Upper lobe of right lung (tissue), 1 donor: ENCODE measurements around the gene RAD51B. TPM values are rescaled to one million over a fixed set of nuclear protein-coding genes. Genes with fewer than 3 reads are reported as not detected.

ENCODE experiments used
- ATAC-seq: fragments of 200-7000 bp; cut with Tn5 transposase; one replicate; pipeline ENCODE4 v1.9.1; 2020; ENCODE audit warnings: mild to moderate bottlenecking, moderate library complexity
- DNase-seq: peaks from one replicate; pipeline ENCODE4 v3.0.0-alpha.2; 2020
- H3K27ac ChIP-seq: fragments of 200-600 bp; one replicate; pipeline ENCODE4 v1.8.0; 2022
- H3K27me3 ChIP-seq: fragments of 200-600 bp; one replicate; pipeline ENCODE4 v1.8.0; 2022; ENCODE audit warnings: mild to moderate bottlenecking
- H3K36me3 ChIP-seq: fragments of 200-600 bp; one replicate; pipeline ENCODE4 v1.8.0; 2022
- H3K4me1 ChIP-seq: fragments of 200-600 bp; one replicate; pipeline ENCODE4 v1.8.0; 2022
- H3K4me3 ChIP-seq: fragments of 200-600 bp; one replicate; pipeline ENCODE4 v1.8.0; 2022; ENCODE audit warnings: mild to moderate bottlenecking
- H3K9me3 ChIP-seq: fragments of 200-600 bp; one replicate; pipeline ENCODE4 v1.8.0; 2022
- intact Hi-C: fragments of 100-400 bp; cut with DNase I; formaldehyde crosslinking; loops from one replicate; pipeline ENCODE4 v1.11.0; 2022
- total RNA-seq: library from RNA; stranded (reverse); fragmentation: NEBNext Ultra II Directional; extraction: Animal tissue kit (Norgen Biotek cat#: 25700); gene quantifications from one replicate; pipeline ENCODE4 v1.2.1, GENCODE V29; 2021
- TF ChIP-seq, protein P1 (sequence below): fragments of 200-600 bp; IDR thresholded peaks from one replicate; pipeline ENCODE4 v1.8.0; 2022; ENCODE audit warnings: antibody characterized with exemption
- donor health status: DM: no; HTN: yes; CAD: no; lungs with severe emphysema.

The RAD51B gene
- total RNA-seq, 1 donor from 2014 or later: 11.5 TPM

DNA sequence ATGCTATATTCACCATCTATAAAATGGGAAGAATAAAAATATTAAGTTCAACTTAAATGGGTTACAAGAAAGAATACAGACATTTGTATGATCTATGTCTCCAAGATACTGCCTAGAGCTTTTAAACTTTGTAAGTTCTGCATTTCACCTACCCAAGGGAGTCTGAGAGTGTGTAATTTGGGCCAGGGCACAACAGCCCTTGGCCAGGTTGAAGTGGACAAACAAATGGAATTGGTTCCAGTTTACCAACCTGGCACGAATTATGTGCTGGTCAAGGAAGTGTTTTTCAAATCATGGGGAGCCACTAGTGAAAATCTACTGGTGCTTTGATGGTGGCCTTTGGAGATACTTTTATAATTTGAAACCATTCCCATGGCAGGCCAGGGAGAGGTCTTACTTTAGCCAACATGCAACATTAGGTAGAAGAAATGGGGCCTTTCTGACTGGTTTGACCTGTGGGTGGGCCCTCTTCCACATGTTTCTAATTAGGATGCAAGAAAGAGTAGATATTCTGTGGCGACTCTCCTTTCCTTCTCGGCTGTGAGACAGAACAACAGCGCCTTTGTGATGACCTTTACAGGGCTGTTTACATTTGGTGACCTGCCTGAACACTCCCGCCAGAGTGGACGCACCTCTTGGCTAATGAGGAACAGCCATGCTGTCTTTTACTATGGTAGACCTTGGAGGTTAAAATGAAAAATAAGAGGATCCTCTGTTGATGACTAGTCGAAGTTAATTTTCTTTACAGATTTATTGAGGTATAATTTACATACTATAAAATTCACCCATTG lies 496.7 kb downstream of the RAD51B start:
- no peak overlapping the region for H3K4me3 ChIP-seq
- TF ChIP-seq, protein P1, sequence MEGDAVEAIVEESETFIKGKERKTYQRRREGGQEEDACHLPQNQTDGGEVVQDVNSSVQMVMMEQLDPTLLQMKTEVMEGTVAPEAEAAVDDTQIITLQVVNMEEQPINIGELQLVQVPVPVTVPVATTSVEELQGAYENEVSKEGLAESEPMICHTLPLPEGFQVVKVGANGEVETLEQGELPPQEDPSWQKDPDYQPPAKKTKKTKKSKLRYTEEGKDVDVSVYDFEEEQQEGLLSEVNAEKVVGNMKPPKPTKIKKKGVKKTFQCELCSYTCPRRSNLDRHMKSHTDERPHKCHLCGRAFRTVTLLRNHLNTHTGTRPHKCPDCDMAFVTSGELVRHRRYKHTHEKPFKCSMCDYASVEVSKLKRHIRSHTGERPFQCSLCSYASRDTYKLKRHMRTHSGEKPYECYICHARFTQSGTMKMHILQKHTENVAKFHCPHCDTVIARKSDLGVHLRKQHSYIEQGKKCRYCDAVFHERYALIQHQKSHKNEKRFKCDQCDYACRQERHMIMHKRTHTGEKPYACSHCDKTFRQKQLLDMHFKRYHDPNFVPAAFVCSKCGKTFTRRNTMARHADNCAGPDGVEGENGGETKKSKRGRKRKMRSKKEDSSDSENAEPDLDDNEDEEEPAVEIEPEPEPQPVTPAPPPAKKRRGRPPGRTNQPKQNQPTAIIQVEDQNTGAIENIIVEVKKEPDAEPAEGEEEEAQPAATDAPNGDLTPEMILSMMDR: no peak
- DNase-seq (no peak), ATAC-seq (no peak)
- intact Hi-C loops: no loop called here
- H3K9me3 ChIP-seq: no peaks in the 10 kb centered on the region
- no peaks in the 10 kb centered on the region for H3K36me3 ChIP-seq
- no peaks in the 10 kb centered on the region for H3K27me3 ChIP-seq
- H3K4me1 ChIP-seq: no peaks in the 10 kb centered on the region
- no peak overlapping the region for H3K27ac ChIP-seq

DNA sequence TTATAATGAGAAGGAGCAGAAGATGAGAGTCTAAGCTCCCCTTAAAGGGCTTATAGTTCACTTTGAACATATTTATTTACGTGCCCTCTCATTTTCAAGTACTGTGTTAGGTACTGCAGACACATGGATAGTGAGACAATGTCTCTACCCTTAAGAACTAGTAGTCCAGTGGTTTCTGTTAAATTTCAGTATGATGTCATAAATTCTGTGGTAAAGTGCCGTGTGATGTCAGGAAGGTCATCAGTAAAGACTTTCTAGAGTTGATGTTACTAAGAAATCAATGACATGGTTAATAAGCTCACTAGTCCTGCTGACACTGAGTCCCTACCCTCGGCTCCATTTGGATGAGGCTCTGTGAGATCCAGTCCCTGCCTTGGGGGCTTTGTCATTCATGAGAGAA lies 497.7 kb downstream of the RAD51B start:
- Histone ChIP-seq H3K4me1 (no peaks in the 10 kb centered on the region), H3K27ac (no peak overlapping the region), H3K4me3 (no peak overlapping the region), H3K9me3 (no peaks in the 10 kb centered on the region), H3K27me3 (no peaks in the 10 kb centered on the region), H3K36me3 (no peaks in the 10 kb centered on the region)
- TF ChIP-seq, protein P1: no peak
- no peak for DNase-seq
- intact Hi-C loops: no loop called here
- ATAC-seq: no peak

DNA sequence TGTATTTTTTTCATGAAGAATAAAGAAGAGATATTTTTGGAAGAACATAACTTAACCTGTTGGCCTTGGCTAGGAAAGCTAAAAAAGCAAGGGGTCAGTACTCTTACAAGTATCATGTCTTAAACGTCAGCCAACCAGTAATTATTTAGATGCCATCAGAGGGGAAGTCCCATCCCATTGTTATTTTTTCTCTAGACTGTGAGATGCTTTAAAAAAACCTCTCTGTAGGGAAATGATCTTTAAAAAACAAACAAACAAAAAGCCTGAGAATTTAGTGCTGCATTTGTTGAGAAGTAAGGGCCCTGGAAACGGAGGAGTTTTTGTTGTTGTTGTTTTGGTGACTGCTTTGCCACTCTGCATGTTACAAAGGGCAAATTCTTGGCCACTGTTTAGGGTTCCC lies 499.2 kb downstream of the RAD51B start:
- intact Hi-C loops: no loop called here
- Histone ChIP-seq H3K27ac (no peak overlapping the region), H3K27me3 (no peaks in the 10 kb centered on the region), H3K4me1 (no peaks in the 10 kb centered on the region), H3K9me3 (no peaks in the 10 kb centered on the region), H3K4me3 (no peak overlapping the region), H3K36me3 (no peaks in the 10 kb centered on the region)
- ATAC-seq: no peak
- no peak for DNase-seq
- TF ChIP-seq, protein P1: no peak

DNA sequence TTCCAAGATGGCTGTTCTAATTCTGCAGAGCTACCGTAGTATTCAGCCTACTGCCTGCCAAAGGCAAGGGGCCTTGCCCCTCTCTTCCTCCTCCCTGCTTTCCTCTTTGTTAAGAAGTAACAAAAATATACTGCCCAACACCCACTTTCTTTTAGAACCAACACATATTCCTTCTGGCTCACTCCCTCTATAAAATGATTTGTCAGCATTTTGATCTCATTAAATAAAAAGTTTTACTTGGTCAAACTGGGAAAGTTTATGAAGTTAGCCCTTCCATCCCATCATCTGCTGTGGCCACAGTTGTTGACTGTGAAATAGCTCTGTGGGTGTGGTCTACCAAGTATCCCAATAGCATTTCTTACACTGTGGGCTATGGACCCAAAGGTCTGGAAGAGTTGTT lies 500.9 kb downstream of the RAD51B start:
- Histone ChIP-seq H3K4me1 (no peaks in the 10 kb centered on the region), H3K27ac (no peak overlapping the region), H3K27me3 (no peaks in the 10 kb centered on the region), H3K9me3 (no peaks in the 10 kb centered on the region), H3K36me3 (no peaks in the 10 kb centered on the region), H3K4me3 (no peak overlapping the region)
- ATAC-seq: no peak
- DNase-seq: no peak
- TF ChIP-seq, protein P1: no peak
- intact Hi-C loops: no loop called here

DNA sequence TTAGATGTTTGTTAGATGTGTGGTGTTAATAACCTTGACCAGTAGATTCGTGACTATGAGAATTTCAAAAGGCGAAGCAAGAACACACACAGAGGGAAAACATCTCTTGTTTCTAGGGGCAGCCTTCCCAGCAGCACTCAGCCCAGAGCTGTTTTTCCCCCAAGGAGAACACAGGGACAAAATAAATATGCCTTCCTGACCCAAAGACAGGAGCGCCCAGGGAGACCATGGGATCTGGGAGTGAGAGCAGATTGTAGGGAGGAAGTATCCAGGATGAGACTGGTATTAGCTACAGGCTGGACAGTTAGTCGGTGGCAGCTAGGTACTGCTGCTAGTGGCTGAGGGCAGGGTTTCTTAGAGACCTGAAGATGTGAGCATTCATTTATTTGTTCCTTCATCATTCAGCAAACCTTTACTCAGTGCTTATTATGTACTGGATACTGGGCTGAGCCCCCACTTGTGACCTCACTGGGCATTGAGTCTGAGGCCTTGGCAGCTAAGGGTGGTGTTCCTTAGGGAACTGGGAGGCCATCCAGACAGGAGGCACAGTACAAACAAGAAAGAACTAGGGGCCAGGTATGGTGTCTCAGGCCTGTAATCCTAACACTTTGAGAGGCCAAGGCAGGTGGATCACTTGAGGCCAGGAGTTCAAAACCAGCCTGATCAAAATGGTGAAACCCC lies 503.5 kb downstream of the RAD51B start:
- H3K27ac ChIP-seq: no peak overlapping the region
- no peak for ATAC-seq

More for the DNA sequence above, 503.5 kb downstream of the RAD51B start:
- no peaks in the 10 kb centered on the region for H3K9me3 ChIP-seq
- intact Hi-C loops: no loop called here
- no peaks in the 10 kb centered on the region for H3K36me3 ChIP-seq
- no peaks in the 10 kb centered on the region for H3K4me1 ChIP-seq
- DNase-seq: no peak
- no peak overlapping the region for H3K4me3 ChIP-seq
- no peaks in the 10 kb centered on the region for H3K27me3 ChIP-seq
- TF ChIP-seq, protein P1: no peak
